Stimulated activated CD4-positive, alpha-beta T cell treated with anti-CD3 and anti-CD28 coated beads, Interleukin-12 subunit alpha, Interleukin-12 subunit beta, amount 100 ng/mL, for 24 hours (primary cell): ENCODE data around the gene COQ4.

Experiments
- DNase-seq, 2 experiments: peaks; one replicate each; pipeline ENCODE4 v3.0.0-alpha.2; 2020; ENCODE audit warnings: low read depth in 2 of 2

COQ4 gene

DNA sequence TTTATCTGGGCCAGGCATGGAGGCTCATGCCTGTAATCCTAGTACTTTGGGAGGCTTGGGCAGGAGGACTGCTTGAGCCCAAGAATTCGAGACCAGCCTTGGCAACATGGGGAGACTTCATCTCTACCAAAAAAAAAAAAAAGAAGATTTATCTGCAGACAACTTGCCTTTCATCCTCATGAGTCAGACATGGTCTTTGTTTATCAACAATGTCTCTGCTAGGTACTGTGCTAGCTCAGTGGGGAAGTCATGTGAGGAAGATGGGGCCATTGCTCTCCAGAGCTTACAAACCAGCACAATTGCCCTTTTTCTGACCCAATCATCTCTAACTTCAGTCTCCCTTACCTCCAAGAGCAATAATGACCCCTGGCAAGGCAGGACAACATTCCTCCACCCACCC, 50.1 kb downstream of the COQ4 start:
- DNase-seq, result no peak

DNA sequence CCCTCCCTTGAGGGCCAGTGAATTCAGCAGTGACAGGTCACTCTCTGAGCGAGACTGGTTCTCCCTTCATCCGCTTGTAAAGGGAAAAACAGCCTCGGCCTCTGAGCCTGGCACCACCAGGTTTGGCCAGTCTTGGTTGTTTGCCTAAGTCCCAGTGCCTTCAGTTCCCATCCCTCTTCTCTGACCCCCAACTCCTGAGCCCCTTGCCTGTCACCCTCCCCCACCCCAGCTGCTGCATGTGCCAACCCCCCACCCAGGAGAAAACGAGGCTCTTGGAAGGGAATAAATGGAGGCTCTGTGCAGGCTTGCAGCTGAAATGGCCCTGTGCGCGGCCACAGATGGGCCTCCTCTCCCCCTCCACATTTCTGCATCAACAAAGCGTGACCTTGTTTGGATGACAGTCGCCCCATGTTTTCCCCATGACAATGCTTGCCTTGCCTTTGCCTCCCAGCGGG, 51.6 kb downstream of the COQ4 start:
- DNase-seq, result no peak

DNA sequence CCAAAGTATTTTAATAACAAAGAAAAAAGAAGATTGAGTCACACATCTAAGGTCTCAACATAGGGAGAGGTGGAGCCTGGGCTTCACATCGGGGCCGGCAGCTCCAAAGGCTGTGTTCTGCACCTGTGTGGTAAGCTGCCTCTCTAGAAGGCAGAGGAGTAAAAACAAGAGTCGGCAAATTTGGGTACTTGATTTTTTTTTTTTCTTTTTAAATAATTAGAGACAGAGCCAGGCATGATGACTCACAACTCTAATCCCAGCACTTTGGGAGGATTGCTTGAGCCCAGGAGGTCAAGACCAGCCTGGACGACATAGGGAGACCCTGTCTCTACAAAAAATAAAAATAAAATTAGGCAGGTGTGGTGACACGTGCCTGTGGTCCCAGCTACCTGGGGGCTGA, 53.2 kb downstream of the COQ4 start:
- DNase-seq, result no peak

DNA sequence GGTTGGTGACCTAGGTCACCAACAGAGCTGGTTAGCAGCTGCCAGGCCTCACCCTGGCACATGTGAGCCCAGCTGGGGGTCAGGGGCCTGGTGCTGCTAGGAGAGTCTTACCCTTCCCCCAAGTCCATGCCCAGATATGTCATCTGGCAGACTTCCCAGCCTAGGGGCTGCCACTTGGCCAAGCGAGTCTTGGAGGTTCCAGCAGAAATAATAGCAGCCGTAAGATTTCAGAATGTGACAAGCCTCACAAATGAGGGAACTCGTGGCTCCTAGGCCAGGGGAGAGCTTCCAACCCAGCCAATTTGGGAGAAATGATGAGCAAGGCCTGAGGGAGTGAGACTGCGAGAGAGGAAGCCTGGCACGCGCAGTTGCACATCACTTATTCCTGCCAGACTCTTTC, 59.6 kb downstream of the COQ4 start:
- DNase-seq, result no peak

DNA sequence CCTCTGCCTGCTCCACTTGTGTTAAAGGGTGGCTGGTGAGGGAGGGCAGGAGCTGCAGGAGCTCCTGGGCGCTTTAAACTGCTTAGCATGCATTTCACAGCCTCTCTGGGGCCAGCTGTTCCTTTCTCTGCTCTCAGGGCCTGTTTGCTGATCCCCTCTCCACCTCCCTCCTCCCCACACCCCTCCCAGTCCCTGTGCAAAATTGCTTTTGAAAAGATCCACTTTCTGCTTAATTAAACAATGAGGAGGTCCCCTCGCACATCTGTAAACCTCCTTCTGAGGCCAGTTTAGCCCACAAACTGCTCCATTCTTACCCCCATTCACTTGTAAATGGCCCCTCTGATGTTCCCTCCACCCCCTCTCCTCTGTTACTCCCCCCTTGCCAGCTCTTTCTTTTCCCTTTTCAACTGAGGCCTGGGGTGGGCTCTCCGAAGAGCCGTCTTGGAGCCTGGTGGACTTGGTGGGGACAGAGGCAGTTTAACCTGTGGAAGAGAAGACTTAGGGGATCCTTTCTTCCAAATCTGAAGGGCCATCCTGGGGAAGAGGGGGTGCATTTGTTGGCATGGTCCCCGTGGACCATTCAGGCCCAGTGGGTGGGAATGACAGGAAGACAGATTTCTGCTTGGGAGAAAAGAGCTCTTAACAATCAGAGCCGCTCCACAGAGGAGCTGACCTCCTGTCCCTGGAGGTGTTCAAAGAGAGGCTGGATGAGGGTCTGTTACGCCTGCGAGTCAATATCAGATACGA, 60.5 kb downstream of the COQ4 start:
- DNase-seq, result no peak
